ENCODE data around the gene MAPK11. TPM values are rescaled to one million over a fixed set of nuclear protein-coding genes. Genes with fewer than 3 reads are reported as not detected.

Gene MAPK11
- total RNA-seq, 2 experiments from 2014 or later, result 23.1 to 24.6 TPM

GRCh38 chr22:50218996-50219727 is 51.0 kb downstream of the MAPK11 start:
- CTCF ChIA-PET, result interaction anchor here (1.4 to 1.6 kb wide), 2 partner anchors 71 to 306 kb away, joined by 3 to 6 read pairs; partner anchors contain the start of gene SCO2
- Mint-ChIP-seq H3K9me3 (no peaks in the 10 kb centered on the region), H3K4me1 (ENCODE audit: low read depth) (no peaks in the 10 kb centered on the region), H3K27me3 (no peaks in the 10 kb centered on the region), H3K4me3 (no peak overlapping the region), H3K36me3 (peaks cover 36% of the 10 kb centered on the region), H3K27ac (no peak overlapping the region)
- no peak for DNase-seq
- intact Hi-C loops (cut with micrococcal nuclease), result no loop called here
- POLR2A ChIA-PET, result interaction anchor here (1.1 kb wide), 1 partner anchor 27 kb away, joined by 3 read pairs; no protein-coding TSS in a partner anchor

- ChIA-PET POLR2A (no interaction called here), CTCF (interaction anchor here (1.4 to 1.6 kb wide), 2 partner anchors 70 to 307 kb away, joined by 3 to 6 read pairs; partner anchors contain the start of gene SCO2)
- H3K9me3 Mint-ChIP-seq, result no peaks in the 10 kb centered on the region
- no peak overlapping the region for H3K4me3 Mint-ChIP-seq
- no peaks in the 10 kb centered on the region for H3K27me3 Mint-ChIP-seq
- intact Hi-C loops (cut with micrococcal nuclease), result no loop called here
- H3K36me3 Mint-ChIP-seq, result peaks cover 37% of the 10 kb centered on the region
- H3K27ac Mint-ChIP-seq, result no peak overlapping the region
- H3K4me1 Mint-ChIP-seq (ENCODE audit: low read depth), result no peaks in the 10 kb centered on the region
- DNase-seq, result no peak
Observed at GRCh38 chr22:50218153-50218995, 51.8 kb downstream of the MAPK11 start.

GRCh38 chr22:50217543-50218152 is 52.5 kb downstream of the MAPK11 start:
- Mint-ChIP-seq H3K36me3 (peaks cover 31% of the 10 kb centered on the region), H3K27me3 (no peaks in the 10 kb centered on the region), H3K9me3 (no peaks in the 10 kb centered on the region), H3K27ac (no peak overlapping the region), H3K4me1 (ENCODE audit: low read depth) (no peaks in the 10 kb centered on the region), H3K4me3 (no peak overlapping the region)
- no peak for DNase-seq
- POLR2A ChIA-PET, result no interaction called here
- CTCF ChIA-PET, result interaction anchor here (1.4 kb wide), 1 partner anchor 308 kb away, joined by 3 read pairs; the partner anchor contains the start of gene SCO2
- intact Hi-C loops (cut with micrococcal nuclease), result no loop called here

DNA sequence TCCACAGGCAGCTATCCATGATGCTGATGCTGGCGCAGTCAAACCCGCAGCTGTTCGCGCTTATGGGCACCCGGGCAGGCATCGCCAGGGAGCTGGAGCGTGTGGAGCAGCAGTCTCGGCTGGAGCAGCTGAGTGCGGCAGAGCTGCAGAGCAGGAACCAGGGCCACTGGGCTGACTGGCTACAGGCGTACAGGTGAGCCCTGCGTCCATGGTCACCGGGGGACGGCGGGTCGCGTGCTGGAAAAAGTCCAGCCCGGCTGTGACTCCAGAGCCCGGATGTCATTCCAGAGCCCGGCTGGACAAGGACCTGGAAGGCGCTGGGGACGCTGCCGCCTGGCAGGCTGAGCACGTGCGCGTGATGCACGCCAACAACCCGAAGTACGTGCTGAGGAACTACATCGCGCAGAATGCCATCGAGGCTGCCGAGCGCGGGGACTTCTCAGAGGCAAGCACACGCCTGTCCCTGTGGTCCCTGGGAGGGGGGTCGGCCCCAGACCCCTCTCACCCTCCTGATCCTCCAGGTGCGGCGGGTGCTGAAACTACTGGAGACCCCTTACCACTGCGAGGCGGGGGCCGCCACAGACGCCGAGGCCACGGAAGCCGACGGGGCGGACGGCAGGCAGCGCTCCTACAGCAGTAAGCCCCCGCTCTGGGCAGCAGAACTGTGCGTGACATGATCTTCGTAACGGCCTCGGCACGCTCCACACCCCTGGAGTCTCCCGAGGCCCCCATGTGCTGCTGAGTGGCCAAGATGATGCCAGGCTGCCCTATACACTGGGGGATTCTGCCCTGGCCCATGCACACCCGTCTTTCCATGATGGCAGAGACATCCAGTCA is 53.3 kb downstream of the MAPK11 start:
- Mint-ChIP-seq H3K36me3 (peaks cover 32% of the 10 kb centered on the region), H3K9me3 (no peaks in the 10 kb centered on the region), H3K4me1 (ENCODE audit: low read depth) (peaks cover 2% of the 10 kb centered on the region), H3K27me3 (no peaks in the 10 kb centered on the region), H3K27ac (no peak overlapping the region), H3K4me3 (no peak overlapping the region)
- POLR2A ChIA-PET, result interaction anchor here (1.5 kb wide), 1 partner anchor 26 kb away, joined by 3 read pairs; no protein-coding TSS in a partner anchor
- CTCF ChIA-PET, result no interaction called here
- no peak for DNase-seq
- intact Hi-C loops (cut with micrococcal nuclease), result no loop called here

GRCh38 chr22:50216055-50216683 is 54.0 kb downstream of the MAPK11 start:
- Mint-ChIP-seq H3K4me1 (ENCODE audit: low read depth) (peaks cover 4% of the 10 kb centered on the region), H3K9me3 (no peaks in the 10 kb centered on the region), H3K27me3 (no peaks in the 10 kb centered on the region), H3K36me3 (peaks cover 32% of the 10 kb centered on the region), H3K27ac (no peak overlapping the region), H3K4me3 (no peak overlapping the region)
- POLR2A ChIA-PET, result interaction anchor here (1.5 kb wide), 1 partner anchor 25 kb away, joined by 3 read pairs; no protein-coding TSS in a partner anchor
- DNase-seq, result no peak
- CTCF ChIA-PET, result interaction anchor here (0.8 kb wide), 1 partner anchor 67 kb away, joined by 3 read pairs; no protein-coding TSS in a partner anchor
- intact Hi-C loops (cut with micrococcal nuclease), result no loop called here

DNA sequence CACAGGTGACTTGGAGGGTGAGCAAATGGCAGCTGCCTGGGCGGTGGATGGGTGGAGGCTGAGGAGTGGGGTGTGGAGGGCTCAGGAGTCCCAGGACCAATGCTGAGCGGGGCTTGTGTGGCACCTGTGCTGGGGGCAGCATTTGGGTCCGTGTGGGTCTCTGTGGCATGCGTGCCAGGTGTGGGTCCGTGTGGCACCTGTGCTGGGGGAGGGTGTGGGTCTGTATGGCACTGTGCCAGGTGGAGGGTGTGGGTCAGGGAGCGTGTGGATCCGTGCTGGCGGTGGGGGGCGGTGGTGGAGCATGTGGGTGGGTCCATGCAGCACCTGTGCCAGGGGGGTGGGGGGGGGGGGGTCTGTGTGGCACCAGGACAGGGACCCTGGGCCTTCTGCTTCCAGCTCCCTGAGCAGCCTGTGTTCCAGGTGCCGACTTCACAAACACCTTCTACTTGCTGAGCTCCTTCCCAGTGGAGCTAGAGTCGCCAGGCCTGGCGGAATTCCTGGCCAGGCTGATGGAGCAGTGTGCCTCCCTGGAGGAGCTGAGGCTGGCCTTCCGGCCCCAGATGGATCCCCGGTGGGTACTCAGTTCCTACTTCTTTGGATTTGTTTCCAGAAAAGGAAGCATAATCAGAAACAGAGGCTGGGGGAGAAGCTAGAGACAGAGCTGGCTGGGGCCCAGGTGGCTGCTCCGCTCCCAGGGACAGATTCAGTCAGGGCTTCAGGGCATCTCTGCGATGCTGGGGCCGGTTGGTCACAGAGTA is 54.7 kb downstream of the MAPK11 start:
- DNase-seq, result no peak
- intact Hi-C loops (cut with micrococcal nuclease), result no loop called here
- Mint-ChIP-seq H3K4me1 (ENCODE audit: low read depth) (peaks cover 6% of the 10 kb centered on the region), H3K27me3 (no peaks in the 10 kb centered on the region), H3K27ac (no peak overlapping the region), H3K36me3 (peaks cover 32% of the 10 kb centered on the region), H3K4me3 (no peak overlapping the region), H3K9me3 (no peaks in the 10 kb centered on the region)
- POLR2A ChIA-PET, result interaction anchor here (1.5 kb wide), 1 partner anchor 25 kb away, joined by 3 read pairs; no protein-coding TSS in a partner anchor
- CTCF ChIA-PET, result interaction anchor here (0.8 kb wide), 1 partner anchor 66 kb away, joined by 3 read pairs; no protein-coding TSS in a partner anchor

Other genes with a start within 250 kb of the MAPK11 start
- gene TTLL8, start 212.1 kb downstream of the MAPK11 start, total RNA-seq, result not detected
- not detected for gene MLC1, start 185.0 kb downstream of the MAPK11 start, total RNA-seq
- not detected for gene MOV10L1, start 180.4 kb downstream of the MAPK11 start, total RNA-seq
- gene PANX2, start 99.6 kb downstream of the MAPK11 start, total RNA-seq, result 1 to 10 TPM; 3.3 to 3.5 TPM
- gene TRABD, start 84.5 kb downstream of the MAPK11 start, total RNA-seq, result 10 to 100 TPM; 88.6 to 89.2 TPM
- 10 to 100 TPM; 18.8 to 19.7 TPM for gene SELENOO, start 69.4 kb downstream of the MAPK11 start, total RNA-seq
- gene TUBGCP6, start 25.4 kb downstream of the MAPK11 start, total RNA-seq, result 10 to 100 TPM; 41.4 to 43.8 TPM
- gene HDAC10, start 19.1 kb downstream of the MAPK11 start, total RNA-seq, result 10 to 100 TPM; 46.1 to 47.6 TPM
- 1 to 10 TPM; 9.1 to 9.7 TPM for gene MAPK12, start 8.7 kb downstream of the MAPK11 start, total RNA-seq
- 1 to 10 TPM; 6.3 to 8.3 TPM for gene PLXNB2, start 37.3 kb upstream of the MAPK11 start, total RNA-seq
- 1 to 10 TPM; 3.5 to 3.6 TPM for gene DENND6B, start 56.6 kb upstream of the MAPK11 start, total RNA-seq
- gene PPP6R2, start 72.9 kb upstream of the MAPK11 start, total RNA-seq, result 10 to 100 TPM; 41.2 to 41.7 TPM
- gene SBF1, start 204.7 kb upstream of the MAPK11 start, total RNA-seq, result 100 to 1,000 TPM; 110 to 112 TPM
- gene ADM2, start 211.2 kb upstream of the MAPK11 start, total RNA-seq, result 1 to 10 TPM; 7.3 to 7.4 TPM
- gene MIOX, start 216.5 kb upstream of the MAPK11 start, total RNA-seq, result under 1 TPM; 0.39 to 0.59 TPM
- gene LMF2, start 237.3 kb upstream of the MAPK11 start, total RNA-seq, result 10 to 100 TPM; 62.1 to 63.8 TPM
- gene NCAPH2, start 237.8 kb upstream of the MAPK11 start, total RNA-seq, result 100 to 1,000 TPM; 134 to 138 TPM